SK-N-MC (cell line): ENCODE data around the gene COMMD6.

ENCODE experiments used
- EZH2 ChIP-seq: fragments of 200-600 bp; sonication (generic); IDR thresholded peaks from one replicate; pipeline ENCODE4 v1.6.1; 2017; ENCODE audit warnings: antibody characterized with exemption
- POLR2AphosphoS5 ChIP-seq: IDR thresholded peaks from 2 replicates; pipeline ENCODE4 v1.6.1; 2012; ENCODE audit warnings: mild to moderate bottlenecking, low read depth, low read length, borderline replicate concordance

GRCh38 chr13:75494491-75494890 is 43.1 kb downstream of the COMMD6 start:
- TF ChIP-seq EZH2 (no peak), POLR2AphosphoS5 (no peak)
